Activated CD4-positive, alpha-beta memory T cell treated with anti-CD3 and anti-CD28 coated beads, Interleukin-2, amount 10 ng/mL, durations not matched to agents 7 days and 5 days (primary cell): Measurements from ENCODE around the gene KRTAP9-4. TPM values are rescaled to one million over a fixed set of nuclear protein-coding genes. Genes with fewer than 3 reads are reported as not detected.
"Not testable (repeated sequence)": the region's sequence is repeated elsewhere in the genome, so short reads cannot be mapped to it uniquely, and the experiment has no call there.

Experiments used
- CTCF ChIA-PET: fragments of 350-600 bp; sonication (Branson Sonifier 250); formaldehyde crosslinking; loops from one replicate; lab custom pipeline; 2021; ENCODE audit warnings: antibody characterized with exemption, inconsistent platforms; lab: Charles Lee
- POLR2A ChIA-PET: fragments of 350-600 bp; sonication (Branson Sonifier 250); formaldehyde crosslinking; loops from one replicate; lab custom pipeline; 2021; ENCODE audit warnings: antibody characterized with exemption; lab: Charles Lee
- DNase-seq: peaks from one replicate; pipeline ENCODE4 v3.0.0-alpha.2; 2020
- H3K27ac Mint-ChIP-seq: one replicate; pipeline ENCODE4 v1.8.0; 2021; ENCODE audit warnings: mild to moderate bottlenecking, mixed read lengths
- H3K27me3 Mint-ChIP-seq: one replicate; pipeline ENCODE4 v1.8.0; 2021; ENCODE audit warnings: mixed read lengths
- H3K36me3 Mint-ChIP-seq: one replicate; pipeline ENCODE4 v1.8.0; 2021; ENCODE audit warnings: low read depth, mixed read lengths
- H3K4me1 Mint-ChIP-seq: one replicate; pipeline ENCODE4 v1.8.0; 2021; ENCODE audit warnings: mixed read lengths
- H3K4me3 Mint-ChIP-seq: one replicate; pipeline ENCODE4 v1.8.0; 2021; ENCODE audit warnings: mild to moderate bottlenecking, mixed read lengths
- H3K9me3 Mint-ChIP-seq: one replicate; pipeline ENCODE4 v1.8.0; 2021; ENCODE audit warnings: mixed read lengths
- total RNA-seq, 2 experiments: library from RNA; stranded (reverse); gene quantifications; one replicate each; pipeline ENCODE4 v1.2.3, GENCODE V29; 2021

Gene KRTAP9-4, protein sequence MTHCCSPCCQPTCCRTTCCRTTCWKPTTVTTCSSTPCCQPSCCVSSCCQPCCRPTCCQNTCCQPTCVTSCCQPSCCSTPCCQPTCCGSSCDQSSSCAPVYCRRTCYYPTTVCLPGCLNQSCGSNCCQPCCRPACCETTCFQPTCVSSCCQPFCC
- not detected for total RNA-seq

- POLR2A ChIA-PET, H3K4me3 Mint-ChIP-seq, H3K27ac Mint-ChIP-seq, DNase-seq, H3K9me3 Mint-ChIP-seq, CTCF ChIA-PET, H3K36me3 Mint-ChIP-seq, H3K4me1 Mint-ChIP-seq: not testable (repeated sequence)
- H3K27me3 Mint-ChIP-seq, result peaks cover 25% of the 10 kb centered on the region
Observed at GRCh38 chr17:41249637-41250240, at the start of gene KRTAP9-4. TSS of gene KRTAP9-4 (plus strand) at chr17:41249687. CDS start at chr17:41249721, 34 bp downstream.

DNA sequence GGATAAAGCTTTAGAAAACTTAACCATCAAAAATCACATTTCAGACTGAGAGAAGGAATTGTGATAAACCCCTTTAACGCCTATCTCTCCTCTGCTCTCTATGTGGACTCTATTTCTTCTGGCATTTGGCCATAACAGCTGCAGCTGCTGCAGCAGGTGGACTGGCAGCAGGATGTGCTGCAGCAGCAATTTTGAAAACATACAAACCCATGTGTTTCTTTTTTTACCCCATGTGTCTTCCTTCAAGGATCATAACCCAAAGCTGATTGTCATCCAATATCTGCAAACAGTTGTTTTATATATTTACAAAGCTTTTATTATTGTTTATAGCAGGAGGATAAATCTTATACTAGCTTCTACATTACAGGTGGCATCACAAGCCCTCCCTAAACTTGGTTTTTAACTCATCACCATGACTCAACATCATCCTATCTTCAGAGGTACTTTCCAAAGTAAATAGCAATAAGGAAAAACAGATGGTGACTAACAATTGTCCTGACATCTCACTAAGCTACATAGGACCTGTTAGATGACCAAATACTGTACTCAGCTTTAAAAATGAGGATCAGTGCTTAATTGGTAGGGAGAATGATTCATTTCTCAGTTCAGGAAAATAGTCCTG lies 37.5 kb upstream of the KRTAP9-4 start:
- POLR2A ChIA-PET, result no interaction called here
- no peak overlapping the region for H3K27ac Mint-ChIP-seq
- peaks cover 27% of the 10 kb centered on the region for H3K27me3 Mint-ChIP-seq
- no peak overlapping the region for H3K4me3 Mint-ChIP-seq
- H3K4me1 Mint-ChIP-seq, result no peaks in the 10 kb centered on the region
- no peaks in the 10 kb centered on the region for H3K36me3 Mint-ChIP-seq
- DNase-seq, result no peak
- CTCF ChIA-PET, result no interaction called here
- H3K9me3 Mint-ChIP-seq, result no peaks in the 10 kb centered on the region

DNA sequence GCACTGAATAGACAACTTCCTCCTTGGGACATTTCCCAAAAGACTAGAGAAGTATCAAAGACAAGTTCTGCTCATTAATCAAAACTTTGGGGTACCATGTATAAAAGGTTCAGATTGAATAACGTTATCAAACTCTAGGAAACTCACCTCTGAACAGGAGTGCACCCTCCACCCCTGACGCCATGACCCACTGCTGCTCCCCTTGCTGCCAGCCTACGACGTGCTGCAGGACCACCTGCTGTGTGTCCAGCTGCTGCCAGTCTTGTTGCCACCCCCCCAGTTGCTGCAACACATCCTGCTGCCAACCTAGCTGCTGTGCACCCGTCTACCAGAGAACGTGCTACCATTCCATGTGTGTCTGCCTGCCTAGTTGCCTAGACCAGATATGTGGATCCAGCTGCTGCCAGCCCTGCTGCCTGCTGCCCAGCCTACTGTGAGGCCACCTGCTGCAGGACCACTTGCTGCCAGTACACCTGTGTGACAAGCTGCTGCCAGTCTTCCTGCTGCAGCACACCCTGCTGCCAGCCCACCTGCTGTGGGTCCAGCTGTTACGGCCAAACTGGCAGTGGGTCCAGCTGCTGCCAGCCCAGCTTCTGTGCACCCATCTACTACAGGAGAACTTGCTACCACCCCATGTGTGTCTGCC lies 36.8 kb upstream of the KRTAP9-4 start:
- Mint-ChIP-seq H3K4me1 (no peaks in the 10 kb centered on the region), H3K4me3 (no peak overlapping the region), H3K36me3 (no peaks in the 10 kb centered on the region), H3K27me3 (peaks cover 27% of the 10 kb centered on the region), H3K9me3 (no peaks in the 10 kb centered on the region), H3K27ac (no peak overlapping the region)
- ChIA-PET CTCF (interaction anchor here (0.6 kb wide), 1 partner anchor 1010 kb away, joined by 3 read pairs; no protein-coding TSS in a partner anchor), POLR2A (no interaction called here)
- no peak for DNase-seq

DNA sequence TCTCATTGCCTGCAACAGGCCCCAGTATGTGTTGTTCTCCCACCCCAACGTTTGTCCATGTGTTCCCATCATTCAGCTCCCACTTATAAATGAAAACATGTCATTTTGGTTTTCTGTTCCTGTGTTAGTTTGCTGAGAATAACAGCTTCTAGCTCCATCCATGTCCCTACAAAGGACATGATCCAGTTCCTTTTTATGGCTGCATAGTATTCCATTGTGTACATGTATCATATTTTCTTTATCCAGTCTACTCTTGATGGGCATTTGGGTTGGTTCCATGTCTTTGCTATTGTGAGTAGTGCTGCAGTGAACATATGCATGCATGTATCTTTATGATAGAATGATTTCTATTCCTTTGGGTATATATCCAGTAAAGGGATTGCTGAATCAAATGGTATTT lies 33.8 kb upstream of the KRTAP9-4 start:
- no peak for DNase-seq
- H3K9me3 Mint-ChIP-seq, result peaks cover 2% of the 10 kb centered on the region
- no peak overlapping the region for H3K27ac Mint-ChIP-seq
- peaks cover 9% of the 10 kb centered on the region for H3K27me3 Mint-ChIP-seq
- no peaks in the 10 kb centered on the region for H3K36me3 Mint-ChIP-seq
- ChIA-PET CTCF (interaction anchor here (0.6 kb wide), 1 partner anchor 433 kb away, joined by 3 read pairs; no protein-coding TSS in a partner anchor), POLR2A (no interaction called here)
- no peak overlapping the region for H3K4me3 Mint-ChIP-seq
- H3K4me1 Mint-ChIP-seq, result no peaks in the 10 kb centered on the region

DNA sequence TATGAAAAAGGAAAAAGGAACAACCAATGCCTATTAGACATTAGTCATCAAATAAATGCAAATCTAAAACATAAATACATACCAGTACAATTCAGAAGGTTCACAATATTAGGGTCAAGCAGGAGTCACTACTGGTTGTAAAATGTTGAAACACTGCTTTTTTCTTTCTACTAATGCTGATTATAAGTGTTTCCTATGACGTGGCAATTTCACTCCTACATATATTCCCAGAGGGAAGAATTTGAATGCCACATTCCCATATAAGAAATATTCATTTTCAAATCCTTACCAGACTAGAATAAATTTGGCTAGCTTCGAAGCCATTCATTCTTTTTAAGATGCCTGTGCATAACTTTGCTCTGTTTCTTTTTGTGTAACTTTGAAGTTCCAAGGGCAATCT lies 25.7 kb upstream of the KRTAP9-4 start:
- CTCF ChIA-PET, result no interaction called here
- no peak for DNase-seq
- peaks cover 2% of the 10 kb centered on the region for H3K9me3 Mint-ChIP-seq
- H3K4me1 Mint-ChIP-seq, result no peaks in the 10 kb centered on the region
- POLR2A ChIA-PET, result no interaction called here
- no peaks in the 10 kb centered on the region for H3K36me3 Mint-ChIP-seq
- H3K27me3 Mint-ChIP-seq, result peaks cover 9% of the 10 kb centered on the region
- no peak overlapping the region for H3K27ac Mint-ChIP-seq
- no peak overlapping the region for H3K4me3 Mint-ChIP-seq

DNA sequence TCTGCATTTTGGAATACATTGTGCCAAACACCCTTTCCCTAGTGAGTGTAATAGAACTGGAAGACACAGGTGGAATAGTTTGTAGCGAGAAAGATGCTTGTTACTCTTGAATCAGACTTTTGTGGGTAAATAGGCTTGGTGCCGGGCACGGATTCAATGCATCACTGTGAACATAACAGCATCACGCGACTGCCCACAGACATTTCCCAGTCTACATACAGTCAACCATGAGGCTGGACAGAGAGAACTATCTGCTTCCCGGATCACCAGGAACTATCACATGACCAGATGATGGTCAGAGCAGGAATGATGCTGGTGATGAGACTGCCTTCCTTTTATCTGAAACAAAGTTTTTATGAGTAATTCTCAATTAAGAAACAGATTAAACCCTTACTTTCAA lies 23.4 kb upstream of the KRTAP9-4 start:
- no peaks in the 10 kb centered on the region for H3K9me3 Mint-ChIP-seq
- ChIA-PET CTCF (no interaction called here), POLR2A (no interaction called here)
- no peak overlapping the region for H3K27ac Mint-ChIP-seq
- H3K4me1 Mint-ChIP-seq, result no peaks in the 10 kb centered on the region
- H3K4me3 Mint-ChIP-seq, result no peak overlapping the region
- no peaks in the 10 kb centered on the region for H3K36me3 Mint-ChIP-seq
- H3K27me3 Mint-ChIP-seq, result peaks cover 10% of the 10 kb centered on the region
- no peak for DNase-seq

DNA sequence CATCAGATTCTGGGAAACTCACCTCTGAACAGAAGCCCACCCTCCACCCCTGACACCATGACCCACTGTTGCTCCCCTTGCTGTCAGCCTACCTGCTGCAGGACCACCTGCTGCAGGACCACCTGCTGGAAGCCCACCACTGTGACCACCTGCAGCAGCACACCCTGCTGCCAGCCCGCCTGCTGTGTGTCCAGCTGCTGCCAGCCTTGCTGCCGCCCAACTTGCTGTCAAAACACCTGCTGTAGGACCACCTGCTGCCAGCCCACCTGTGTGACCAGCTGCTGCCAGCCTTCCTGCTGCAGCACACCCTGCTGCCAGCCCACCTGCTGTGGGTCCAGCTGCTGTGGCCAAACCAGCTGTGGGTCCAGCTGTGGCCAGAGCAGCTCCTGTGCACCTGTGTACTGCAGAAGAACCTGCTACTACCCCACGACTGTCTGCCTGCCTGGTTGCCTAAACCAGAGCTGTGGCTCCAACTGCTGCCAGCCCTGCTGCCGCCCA lies 22.8 kb upstream of the KRTAP9-4 start, which contains the start of gene KRTAP9-2:
TSS of gene KRTAP9-2 (plus strand) at position 51 of the 498 bp plus-strand sequence. CDS start at position 58, 7 bp downstream.
- H3K27ac Mint-ChIP-seq, CTCF ChIA-PET, POLR2A ChIA-PET, H3K4me3 Mint-ChIP-seq, H3K9me3 Mint-ChIP-seq, H3K36me3 Mint-ChIP-seq, DNase-seq, H3K4me1 Mint-ChIP-seq, H3K27me3 Mint-ChIP-seq: not testable (repeated sequence)

DNA sequence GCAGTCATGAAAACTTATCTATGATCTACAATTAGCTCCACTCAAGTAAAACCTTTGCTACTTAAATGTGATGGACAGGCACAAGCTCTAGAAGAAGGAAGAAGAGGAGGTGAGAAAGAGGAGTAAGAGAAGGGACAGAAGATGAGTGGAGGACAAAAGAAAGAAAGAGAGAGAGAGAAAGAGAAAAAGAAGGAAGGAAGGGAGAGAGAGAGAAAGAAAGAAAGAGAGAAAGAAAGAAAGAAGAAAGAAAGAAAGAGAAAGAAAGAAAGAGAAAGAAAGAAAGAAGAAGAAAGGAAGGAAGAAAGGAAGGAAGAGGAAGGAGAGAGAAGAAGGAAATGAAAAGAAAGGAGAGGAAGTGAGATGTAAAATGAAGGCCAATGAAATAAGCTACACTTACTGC lies 19.4 kb upstream of the KRTAP9-4 start:
- Mint-ChIP-seq H3K4me1 (no peaks in the 10 kb centered on the region), H3K36me3 (no peaks in the 10 kb centered on the region), H3K27me3 (peaks cover 15% of the 10 kb centered on the region), H3K4me3 (no peak overlapping the region), H3K9me3 (no peaks in the 10 kb centered on the region), H3K27ac (no peak overlapping the region)
- POLR2A ChIA-PET, result no interaction called here
- CTCF ChIA-PET, result no interaction called here
- DNase-seq, result no peak

- POLR2A ChIA-PET, result no interaction called here
- CTCF ChIA-PET, result no interaction called here
- Mint-ChIP-seq H3K4me3 (no peak overlapping the region), H3K27me3 (peaks cover 20% of the 10 kb centered on the region), H3K9me3 (no peaks in the 10 kb centered on the region), H3K27ac (no peak overlapping the region), H3K36me3 (no peaks in the 10 kb centered on the region), H3K4me1 (no peaks in the 10 kb centered on the region)
- DNase-seq, result no peak
Observed at GRCh38 chr17:41231731-41232130, 17.8 kb upstream of the KRTAP9-4 start.

- DNase-seq, CTCF ChIA-PET, H3K4me1 Mint-ChIP-seq, H3K36me3 Mint-ChIP-seq, H3K4me3 Mint-ChIP-seq, H3K27ac Mint-ChIP-seq, H3K9me3 Mint-ChIP-seq, POLR2A ChIA-PET: not testable (repeated sequence)
- peaks cover 20% of the 10 kb centered on the region for H3K27me3 Mint-ChIP-seq
Observed at GRCh38 chr17:41232399-41233105, 16.9 kb upstream of the KRTAP9-4 start, which contains the start of gene KRTAP9-3. TSS of gene KRTAP9-3 (plus strand) at chr17:41232449. CDS start at chr17:41232502, 53 bp downstream.

GRCh38 chr17:41237116-41237515 lies 12.4 kb upstream of the KRTAP9-4 start:
- CTCF ChIA-PET, H3K4me3 Mint-ChIP-seq, POLR2A ChIA-PET, H3K27ac Mint-ChIP-seq, H3K4me1 Mint-ChIP-seq, H3K9me3 Mint-ChIP-seq, DNase-seq, H3K36me3 Mint-ChIP-seq: not testable (repeated sequence)
- H3K27me3 Mint-ChIP-seq, result peaks cover 17% of the 10 kb centered on the region

GRCh38 chr17:41237949-41238437 lies 11.5 kb upstream of the KRTAP9-4 start, which contains the start of gene KRTAP9-8:
TSS of gene KRTAP9-8 (plus strand) at chr17:41237999. CDS start at chr17:41238052, 53 bp downstream.
- H3K4me1 Mint-ChIP-seq, CTCF ChIA-PET, H3K4me3 Mint-ChIP-seq, H3K36me3 Mint-ChIP-seq, DNase-seq, POLR2A ChIA-PET, H3K27ac Mint-ChIP-seq, H3K9me3 Mint-ChIP-seq: not testable (repeated sequence)
- H3K27me3 Mint-ChIP-seq, result peaks cover 16% of the 10 kb centered on the region
